GM20000 (cell line): ENCODE measurements around the gene GSTM2.

Source experiments
- DNase-seq: peaks from one replicate; pipeline ENCODE4 v3.0.0; 2012; ENCODE audit warnings: low spot score
- CTCF ChIP-seq: IDR thresholded peaks from 2 replicates; pipeline ENCODE4 v1.5.1; 2012; ENCODE audit warnings: mild to moderate bottlenecking, control low read depth; ENCODE audit errors: extremely low read depth, missing control alignments

The GSTM2 gene

GRCh38 chr1:109667452-109668122, at the start of gene GSTM2:
TSS of gene GSTM2 (plus strand) at chr1:109668057. CDS start at chr1:109668116, 59 bp downstream.
- peak; percentile 84 for DNase-seq
- no peak for TF ChIP-seq CTCF

- DNase-seq: no peak
- TF ChIP-seq CTCF: no peak
Measured at GRCh38 chr1:109618661-109619575, 48.9 kb upstream of the GSTM2 start.

GRCh38 chr1:109619576-109620400, 48.1 kb upstream of the GSTM2 start, which contains the start of the genes AMPD2 and GNAT2:
TSS of gene AMPD2 (plus strand) at chr1:109619837. CDS start at chr1:109621176, 1,339 bp downstream.
TSS of gene GNAT2 (minus strand) at chr1:109619616. CDS start at chr1:109612870, 6,746 bp downstream.
- peak; percentile 91 for DNase-seq
- TF ChIP-seq CTCF: no peak

- DNase-seq: no peak
- TF ChIP-seq CTCF: no peak
Measured at GRCh38 chr1:109620401-109620791, 47.5 kb upstream of the GSTM2 start.

- DNase-seq: peak; percentile 95
- TF ChIP-seq CTCF: no peak
Measured at GRCh38 chr1:109620841-109621286, 47.0 kb upstream of the GSTM2 start.

- no peak for TF ChIP-seq CTCF
- DNase-seq: peak; percentile 36
Measured at GRCh38 chr1:109621379-109622136, 46.3 kb upstream of the GSTM2 start.
